ENCODE results near the gene HS3ST6. TPM values are rescaled to one million over a fixed set of nuclear protein-coding genes. Genes with fewer than 3 reads are reported as not detected.

The HS3ST6 gene
- total RNA-seq, 1 donor from 2014 or later = not detected

DNA sequence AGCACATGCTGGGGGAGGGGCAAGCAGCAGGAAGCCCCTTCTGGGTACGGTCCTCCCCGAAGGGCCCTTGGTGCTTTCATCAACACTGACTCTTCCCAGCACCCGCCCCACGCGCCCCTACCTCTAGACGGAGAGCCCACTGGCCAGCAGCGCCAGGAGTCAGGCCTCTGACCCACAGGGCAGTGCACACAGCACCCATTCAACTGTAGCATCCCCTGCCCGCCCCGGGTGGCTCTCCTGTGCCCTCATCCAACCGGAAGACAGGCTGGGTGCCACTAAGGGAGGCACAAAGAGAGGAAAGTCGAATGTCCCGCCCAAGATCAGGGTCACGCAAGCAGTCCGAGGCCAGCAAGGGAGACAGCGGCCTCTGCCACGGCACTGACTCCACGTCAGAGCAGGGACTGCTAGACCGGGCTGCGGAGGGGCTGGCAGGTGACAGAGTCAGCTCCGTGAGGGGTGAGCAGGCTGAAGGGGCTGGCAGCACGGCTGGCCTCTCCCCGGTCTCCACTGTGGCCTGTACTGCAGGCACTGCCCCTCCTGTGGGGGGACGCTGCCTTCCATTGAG lies 15.0 kb upstream of the HS3ST6 start:
- Histone ChIP-seq H3K36me3 (ENCODE audit: control insufficient read depth, insufficient read depth, low read length) (no peaks in the 10 kb centered on the region), H3K4me3 (ENCODE audit: low read depth, low read length) (no peak overlapping the region), H3K27me3 (ENCODE audit: control insufficient read depth, insufficient read depth, low read length) (no peaks in the 10 kb centered on the region)
- FAIRE-seq (no peak), DNase-seq (ENCODE audit: low read depth) (no peak)
- TF ChIP-seq, protein P1, sequence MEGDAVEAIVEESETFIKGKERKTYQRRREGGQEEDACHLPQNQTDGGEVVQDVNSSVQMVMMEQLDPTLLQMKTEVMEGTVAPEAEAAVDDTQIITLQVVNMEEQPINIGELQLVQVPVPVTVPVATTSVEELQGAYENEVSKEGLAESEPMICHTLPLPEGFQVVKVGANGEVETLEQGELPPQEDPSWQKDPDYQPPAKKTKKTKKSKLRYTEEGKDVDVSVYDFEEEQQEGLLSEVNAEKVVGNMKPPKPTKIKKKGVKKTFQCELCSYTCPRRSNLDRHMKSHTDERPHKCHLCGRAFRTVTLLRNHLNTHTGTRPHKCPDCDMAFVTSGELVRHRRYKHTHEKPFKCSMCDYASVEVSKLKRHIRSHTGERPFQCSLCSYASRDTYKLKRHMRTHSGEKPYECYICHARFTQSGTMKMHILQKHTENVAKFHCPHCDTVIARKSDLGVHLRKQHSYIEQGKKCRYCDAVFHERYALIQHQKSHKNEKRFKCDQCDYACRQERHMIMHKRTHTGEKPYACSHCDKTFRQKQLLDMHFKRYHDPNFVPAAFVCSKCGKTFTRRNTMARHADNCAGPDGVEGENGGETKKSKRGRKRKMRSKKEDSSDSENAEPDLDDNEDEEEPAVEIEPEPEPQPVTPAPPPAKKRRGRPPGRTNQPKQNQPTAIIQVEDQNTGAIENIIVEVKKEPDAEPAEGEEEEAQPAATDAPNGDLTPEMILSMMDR (IDR thresholded peaks at IDR 0.05; ENCODE audit: insufficient read depth, low read length, severe bottlenecking) = no peak

DNA sequence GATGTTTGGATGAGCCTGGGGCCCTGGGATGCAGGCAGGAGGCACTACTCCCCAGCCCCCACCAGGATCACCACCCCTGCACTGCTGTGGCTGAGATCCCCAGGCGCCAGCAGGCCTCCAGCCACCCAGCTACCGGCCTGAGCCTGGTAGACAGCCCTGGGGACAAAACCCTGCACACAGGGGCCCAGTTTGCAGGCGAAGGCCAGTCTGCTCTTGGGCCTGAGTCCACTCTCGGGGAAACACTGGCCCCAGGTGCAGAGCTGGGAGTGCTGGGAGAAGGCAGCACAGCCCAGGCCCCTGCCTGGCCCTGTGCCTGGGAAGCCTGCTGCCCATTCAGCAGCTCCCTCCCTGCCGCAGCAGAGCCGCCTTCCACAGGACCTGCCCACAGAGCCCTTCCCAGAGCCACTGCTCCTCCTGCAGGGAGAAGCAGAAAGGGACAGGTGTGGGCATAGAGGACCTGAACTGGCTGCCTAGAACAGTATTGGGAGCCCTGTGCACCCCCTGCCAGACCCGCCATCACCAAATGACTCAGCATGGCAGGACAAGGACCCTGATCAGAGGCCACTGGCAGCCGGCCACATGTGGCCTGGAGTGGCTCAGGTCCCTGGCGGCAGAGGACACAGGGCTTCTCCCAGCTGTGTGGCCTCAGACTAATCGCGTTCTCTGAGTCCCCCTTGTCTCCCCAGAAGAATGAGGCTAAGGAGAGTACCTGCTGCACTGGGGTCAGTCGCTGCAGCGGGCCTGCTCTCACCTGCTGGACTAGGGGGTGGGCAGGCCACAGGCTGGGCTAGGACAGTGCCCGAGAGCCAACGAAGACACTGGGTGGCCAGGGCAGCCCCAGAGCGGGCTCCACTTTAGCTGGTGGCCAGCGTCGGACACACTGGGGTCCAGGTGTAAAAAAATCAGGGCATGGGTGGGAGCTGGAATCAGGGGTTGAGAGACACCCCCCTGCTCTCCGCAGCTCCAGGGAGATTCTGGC lies 14.1 kb upstream of the HS3ST6 start:
- Histone ChIP-seq H3K36me3 (ENCODE audit: control insufficient read depth, insufficient read depth, low read length) (no peaks in the 10 kb centered on the region), H3K27me3 (ENCODE audit: control insufficient read depth, insufficient read depth, low read length) (no peaks in the 10 kb centered on the region), H3K4me3 (ENCODE audit: low read depth, low read length) (no peak overlapping the region)
- DNase-seq (ENCODE audit: low read depth) (peak; percentile 30), FAIRE-seq (no peak)
- TF ChIP-seq, protein P1 (IDR thresholded peaks at IDR 0.05; ENCODE audit: insufficient read depth, low read length, severe bottlenecking) = peak; percentile 60

DNA sequence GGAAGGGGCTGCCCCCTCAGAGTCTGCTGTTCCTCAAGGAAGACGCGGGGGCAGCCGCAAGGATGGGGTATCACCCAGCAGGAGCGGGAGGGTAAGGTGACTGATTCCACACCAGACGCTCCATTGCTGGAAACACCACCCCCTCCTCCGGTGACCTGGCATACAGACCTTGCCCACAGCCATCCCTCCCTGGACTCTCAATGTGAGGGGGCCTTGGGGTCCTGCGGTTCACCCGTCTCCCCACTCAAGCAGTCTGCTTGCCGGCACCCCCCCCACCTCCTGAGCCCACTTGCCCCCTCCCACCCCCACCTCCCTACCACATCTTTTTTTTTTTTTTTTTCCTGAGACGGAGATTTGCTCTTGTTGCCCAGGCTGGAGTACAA lies 12.1 kb upstream of the HS3ST6 start:
- Histone ChIP-seq H3K36me3 (ENCODE audit: control insufficient read depth, insufficient read depth, low read length) (no peaks in the 10 kb centered on the region), H3K27me3 (ENCODE audit: control insufficient read depth, insufficient read depth, low read length) (peaks cover 3% of the 10 kb centered on the region), H3K4me3 (ENCODE audit: low read depth, low read length) (no peak overlapping the region)
- DNase-seq (ENCODE audit: low read depth) = no peak
- TF ChIP-seq, protein P1 (IDR thresholded peaks at IDR 0.05; ENCODE audit: insufficient read depth, low read length, severe bottlenecking) = no peak
- FAIRE-seq = no peak

DNA sequence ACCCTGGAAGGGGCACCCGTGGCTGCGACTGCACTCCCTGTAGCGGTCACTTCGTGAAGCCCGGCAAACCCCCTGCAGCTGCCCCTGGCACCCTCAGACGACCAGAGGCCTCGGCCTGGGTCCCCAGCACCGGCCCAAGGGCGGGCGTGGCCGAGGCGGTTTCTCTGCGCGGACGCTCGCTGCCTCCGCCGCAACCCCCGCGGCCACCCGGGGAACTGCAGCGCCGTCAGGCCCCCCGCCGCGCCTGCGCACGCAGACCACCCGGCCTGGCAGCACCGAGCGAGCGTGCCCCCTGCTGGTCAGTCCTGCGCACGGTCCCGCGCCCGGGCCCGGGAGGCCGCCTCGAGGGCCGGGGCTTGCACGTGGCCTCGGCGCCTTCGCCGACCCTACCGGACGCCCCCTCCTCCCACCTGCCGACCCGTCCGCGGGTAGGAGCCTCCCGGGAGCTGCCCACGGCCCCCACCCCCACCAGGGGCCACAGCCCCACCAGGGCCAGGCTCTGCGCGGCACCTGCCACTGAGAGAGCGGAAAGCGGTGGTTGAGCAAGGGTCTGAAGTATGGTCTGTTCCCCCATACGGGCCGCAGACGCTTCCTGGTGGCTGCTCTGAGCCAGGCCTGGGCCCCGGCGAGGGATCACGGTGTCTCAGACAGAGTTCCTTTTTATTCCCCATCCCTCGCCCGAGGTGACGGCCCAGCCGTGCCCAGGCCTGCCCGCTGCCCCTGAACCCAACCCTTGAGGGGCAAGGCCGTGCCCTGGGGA lies 11.5 kb upstream of the HS3ST6 start:
- peaks cover 3% of the 10 kb centered on the region for H3K27me3 ChIP-seq (ENCODE audit: control insufficient read depth, insufficient read depth, low read length)
- DNase-seq (ENCODE audit: low read depth) (peak; percentile 41), FAIRE-seq (no peak)
- TF ChIP-seq, protein P1 (IDR thresholded peaks at IDR 0.05; ENCODE audit: insufficient read depth, low read length, severe bottlenecking) = peak; percentile 79
- no peaks in the 10 kb centered on the region for H3K36me3 ChIP-seq (ENCODE audit: control insufficient read depth, insufficient read depth, low read length)
- peak overlapping the region; percentile 43 for H3K4me3 ChIP-seq (ENCODE audit: low read depth, low read length)

DNA sequence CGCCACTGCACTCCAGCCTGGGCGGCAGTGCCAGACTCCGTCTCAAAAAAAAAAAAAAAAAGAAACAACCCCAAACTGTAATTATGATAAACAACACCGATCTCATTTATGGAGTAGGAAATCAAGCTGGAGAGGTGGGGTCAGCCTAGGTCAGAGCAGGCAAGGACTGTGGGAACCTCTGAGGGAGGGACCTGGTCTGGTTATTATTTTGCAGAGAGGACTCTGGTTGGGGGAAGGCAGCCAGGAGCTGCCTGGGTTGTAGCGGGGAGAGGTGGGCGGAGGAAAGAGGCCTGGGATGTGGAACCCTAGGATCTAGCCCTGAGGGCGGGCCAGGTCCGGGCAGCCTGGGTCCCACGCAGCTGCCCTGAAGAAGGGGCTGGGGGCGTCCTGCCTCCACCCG lies 10.9 kb upstream of the HS3ST6 start:
- FAIRE-seq = no peak
- no peak for DNase-seq (ENCODE audit: low read depth)
- TF ChIP-seq, protein P1 (IDR thresholded peaks at IDR 0.05; ENCODE audit: insufficient read depth, low read length, severe bottlenecking) = no peak
- Histone ChIP-seq H3K36me3 (ENCODE audit: control insufficient read depth, insufficient read depth, low read length) (no peaks in the 10 kb centered on the region), H3K27me3 (ENCODE audit: control insufficient read depth, insufficient read depth, low read length) (peaks cover 7% of the 10 kb centered on the region), H3K4me3 (ENCODE audit: low read depth, low read length) (peak overlapping the region; percentile 43)
